ENCODE measurements around the gene BCKDHB.

Gene BCKDHB

GRCh38 chr6:80330961-80331360, 224.5 kb downstream of the BCKDHB start:
- H3K4me1 Mint-ChIP-seq, result peaks cover 48% of the 10 kb centered on the region
- TF ChIP-seq CTCF (IDR thresholded peaks at IDR 0.05; ENCODE audit: unreplicated experiment in 3 of 3), result no peak
- no peaks in the 10 kb centered on the region for H3K36me3 Mint-ChIP-seq (ENCODE audit: low read depth)
- peak overlapping the region; percentile 1 to 37 (median 27) for H3K27ac Mint-ChIP-seq
- H3K9me3 Mint-ChIP-seq, result no peaks in the 10 kb centered on the region
- no peak overlapping the region for H3K4me3 Mint-ChIP-seq
- no peaks in the 10 kb centered on the region for H3K27me3 Mint-ChIP-seq (ENCODE audit: low read depth)

- no peak for TF ChIP-seq CTCF (IDR thresholded peaks at IDR 0.05; ENCODE audit: unreplicated experiment in 3 of 3)
- Mint-ChIP-seq H3K4me1 (peaks cover 48% of the 10 kb centered on the region), H3K9me3 (no peaks in the 10 kb centered on the region), H3K27ac (peak overlapping the region in 2 of 3 experiments; percentile 50 to 55), H3K27me3 (ENCODE audit: low read depth) (no peaks in the 10 kb centered on the region), H3K4me3 (no peak overlapping the region), H3K36me3 (ENCODE audit: low read depth) (no peaks in the 10 kb centered on the region)
Measured at GRCh38 chr6:80331522-80331921, 225.1 kb downstream of the BCKDHB start.

GRCh38 chr6:80331974-80332373, 225.5 kb downstream of the BCKDHB start:
- Mint-ChIP-seq H3K9me3 (no peaks in the 10 kb centered on the region), H3K4me1 (peaks cover 48% of the 10 kb centered on the region), H3K27ac (peak overlapping the region in 2 of 3 experiments; percentile 41 to 50), H3K36me3 (ENCODE audit: low read depth) (no peaks in the 10 kb centered on the region), H3K4me3 (no peak overlapping the region), H3K27me3 (ENCODE audit: low read depth) (no peaks in the 10 kb centered on the region)
- no peak for TF ChIP-seq CTCF (IDR thresholded peaks at IDR 0.05; ENCODE audit: unreplicated experiment in 3 of 3)

GRCh38 chr6:80333342-80333741, 226.9 kb downstream of the BCKDHB start:
- Mint-ChIP-seq H3K4me3 (peak overlapping the region in 1 of 3 experiments; percentile 59), H3K9me3 (no peaks in the 10 kb centered on the region), H3K36me3 (ENCODE audit: low read depth) (no peaks in the 10 kb centered on the region), H3K4me1 (peaks cover 50% of the 10 kb centered on the region), H3K27me3 (ENCODE audit: low read depth) (no peaks in the 10 kb centered on the region), H3K27ac (peak overlapping the region in 1 of 3 experiments; percentile 77)
- TF ChIP-seq CTCF (IDR thresholded peaks at IDR 0.05; ENCODE audit: unreplicated experiment in 3 of 3), result no peak

- H3K4me1 Mint-ChIP-seq, result peaks cover 42% of the 10 kb centered on the region
- TF ChIP-seq CTCF (IDR thresholded peaks at IDR 0.05; ENCODE audit: unreplicated experiment in 3 of 3), result no peak
- peak overlapping the region; percentile 77 to 93 (median 79) for H3K27ac Mint-ChIP-seq
- H3K4me3 Mint-ChIP-seq, result peak overlapping the region; percentile 46 to 74 (median 62)
- no peaks in the 10 kb centered on the region for H3K36me3 Mint-ChIP-seq (ENCODE audit: low read depth)
- H3K9me3 Mint-ChIP-seq, result no peaks in the 10 kb centered on the region
- no peaks in the 10 kb centered on the region for H3K27me3 Mint-ChIP-seq (ENCODE audit: low read depth)
Measured at GRCh38 chr6:80335121-80335531, 228.7 kb downstream of the BCKDHB start.

- TF ChIP-seq CTCF (IDR thresholded peaks at IDR 0.05; ENCODE audit: unreplicated experiment in 3 of 3), result no peak
- H3K4me1 Mint-ChIP-seq, result peaks cover 44% of the 10 kb centered on the region
- H3K27me3 Mint-ChIP-seq (ENCODE audit: low read depth), result no peaks in the 10 kb centered on the region
- H3K9me3 Mint-ChIP-seq, result no peaks in the 10 kb centered on the region
- peak overlapping the region in 2 of 3 experiments; percentile 5 to 80 for H3K27ac Mint-ChIP-seq
- no peak overlapping the region for H3K4me3 Mint-ChIP-seq
- no peaks in the 10 kb centered on the region for H3K36me3 Mint-ChIP-seq (ENCODE audit: low read depth)
Measured at GRCh38 chr6:80336911-80337310, 230.4 kb downstream of the BCKDHB start.
